ENCODE data around the gene TCEANC2. TPM values are rescaled to one million over a fixed set of nuclear protein-coding genes. Genes with fewer than 3 reads are reported as not detected.

TCEANC2 gene
- total and polyA plus RNA-seq, 2 donors (not counting 3 experiments of a cell fraction or from before 2014, with no cell fraction given), result 3.2 to 6.1 TPM

- BruUV-seq (replicated peaks), result no TSS peak
- FAIRE-seq (no peak), DNase-seq (ENCODE audit: low read depth, low spot score) (no peak)
- dilution Hi-C loops (cut with MboI; ENCODE audit: extremely low pct_ligation_motif_present, low sequenced_read_pairs) (no loop called here), intact Hi-C loops (cut with micrococcal nuclease) (no loop called here)
- Histone ChIP-seq H2AFZ (ENCODE audit: low read depth, low read length) (no peak overlapping the region), H3K36me3 (ENCODE audit: control insufficient read depth in 2 of 2, extremely low read depth in 1 of 2, insufficient read depth in 2 of 2, low read length in 2 of 2) (no peaks in the 10 kb centered on the region), H3K27me3 (ENCODE audit: control insufficient read depth in 2 of 2, insufficient read depth in 2 of 2, low read length in 2 of 2) (peaks cover 0 to 3% of the 10 kb centered on the region in 2 experiments), H3K4me3 (replicated peaks in 1 of 3; ENCODE audit: insufficient read depth in 1 of 3, low read depth in 1 of 3, low read length in 3 of 3) (no peak overlapping the region), H3K9me3 (replicated peaks; ENCODE audit: control insufficient read depth, insufficient read depth, low read length) (no peaks in the 10 kb centered on the region), H3K4me2 (ENCODE audit: insufficient read depth, low read length) (no peak overlapping the region), H3K9me1 (replicated peaks; ENCODE audit: control insufficient read depth, extremely low read depth, insufficient read depth, low read length) (no peaks in the 10 kb centered on the region), H3K4me1 (ENCODE audit: control insufficient read depth, extremely low read depth, insufficient read depth, low read length) (no peaks in the 10 kb centered on the region), H3K9ac (replicated peaks; ENCODE audit: extremely low read depth, insufficient read depth, low read length) (no peak overlapping the region), H3K27ac (ENCODE audit: insufficient read depth, low read depth, low read length) (no peak overlapping the region), H3K79me2 (ENCODE audit: control insufficient read depth, insufficient read depth, low read length) (no peaks in the 10 kb centered on the region), H4K20me1 (replicated peaks; ENCODE audit: control insufficient read depth, extremely low read depth, insufficient read depth, low read length) (no peaks in the 10 kb centered on the region)
- ChIA-PET POLR2A (interaction anchor here (0.5 kb wide), 1 partner anchor 34 kb away, joined by 8 read pairs; no protein-coding TSS in a partner anchor), CTCF (interaction anchor here (1.5 to 2.2 kb wide), 3 partner anchors 11 to 374 kb away, joined by 4 to 8 read pairs (median 6); no protein-coding TSS in a partner anchor)
- no peak for TF ChIP-seq CTCF (IDR thresholded peaks at IDR 0.05; ENCODE audit: extremely low read depth in 1 of 2, insufficient read depth in 1 of 2, low read depth in 1 of 2, low read length in 2 of 2)
- TF ChIP-seq EZH2 (IDR thresholded peaks at IDR 0.05; ENCODE audit: borderline replicate concordance, low read depth, low read length, severe bottlenecking), result no peak
- TF ChIP-seq MAX (IDR thresholded peaks at IDR 0.05; ENCODE audit: insufficient read depth, insufficient read length), result no peak
- no peak for TF ChIP-seq POLR2AphosphoS5 (IDR thresholded peaks at IDR 0.05; ENCODE audit: insufficient read depth, low read depth, low read length)
- no peak for TF ChIP-seq MYC (IDR thresholded peaks at IDR 0.05; ENCODE audit: low read depth, low read length)
- TF ChIP-seq JUN (IDR thresholded peaks at IDR 0.05; ENCODE audit: borderline replicate concordance, insufficient read depth, insufficient read length, low read depth), result no peak
- no peak for TF ChIP-seq GATA2 (IDR thresholded peaks at IDR 0.05; ENCODE audit: insufficient read depth, insufficient read length, low read depth, low read length)
- TF ChIP-seq FOS (IDR thresholded peaks at IDR 0.05; ENCODE audit: borderline replicate concordance, insufficient read depth, low read length), result no peak
- no peak for TF ChIP-seq POLR2A (IDR thresholded peaks at IDR 0.05; ENCODE audit: low read depth, low read length)
Observed at GRCh38 chr1:54114955-54115354, 61.5 kb downstream of the TCEANC2 start.
